K562 (cell line): ENCODE data around the gene QKI. TPM values are rescaled to one million over a fixed set of nuclear protein-coding genes. Genes with fewer than 3 reads are reported as not detected.
A peak's percentile ranks its signal among the peaks of the same experiment; 100 is the strongest.

Experiments used
- CBX3 ChIP-seq, 2 experiments: IDR thresholded peaks; 1 replicate in 1 of 2; 2 replicates in 1 of 2; pipeline ENCODE4 v1.6.1; 2012; ENCODE audit warnings: inconsistent platforms in 2 of 2, low read length in 2 of 2, borderline replicate concordance in 1 of 2, control low read depth in 1 of 2
- CBX5 ChIP-seq: IDR thresholded peaks from 2 replicates; pipeline ENCODE4 v1.6.1; 2014; ENCODE audit warnings: low read depth, borderline replicate concordance
- CCAR2 ChIP-seq: fragments of 200-400 bp; formaldehyde crosslinking; IDR thresholded peaks from 2 replicates; pipeline ENCODE4 v1.6.1; 2017; ENCODE audit warnings: mild to moderate bottlenecking, low read depth, low read length
- CEBPG ChIP-seq, 3 experiments: fragments of 200-800 bp in 1 of 3; sonication (Bioruptor generic) in 1 of 3; sonication (generic) in 1 of 3; formaldehyde crosslinking in 1 of 3; IDR thresholded peaks in 2 of 3; conservative IDR thresholded peaks in 1 of 3; 2 replicates each; pipeline versions ENCODE4 v1.6.1 to v1.8.0; 2016 to 2022; ENCODE audit warnings: missing compliant biosample characterization in 2 of 3, missing genetic modification characterization in 2 of 3, mild to moderate bottlenecking in 1 of 3, missing genetic modification reagents in 1 of 3
- CREB1 ChIP-seq, 2 experiments: sonication (generic) in 1 of 2; formaldehyde crosslinking in 1 of 2; IDR thresholded peaks; 2 replicates each; pipeline versions ENCODE4 v1.6.1 to v1.8.0; 2012 to 2022; ENCODE audit warnings: inconsistent platforms in 1 of 2, mild to moderate bottlenecking in 1 of 2, missing genetic modification reagents in 1 of 2, moderate library complexity in 1 of 2
- DMBX1 ChIP-seq: fragments of 250-450 bp; sonication (Bioruptor Pico); IDR thresholded peaks from 2 replicates; pipeline ENCODE4 v1.8.0; 2022; ENCODE audit warnings: inconsistent platforms, mild to moderate bottlenecking, moderate library complexity, borderline replicate concordance
- EHMT2 ChIP-seq: fragments of 450-650 bp; IDR thresholded peaks from 2 replicates; pipeline ENCODE4 v1.6.1; 2018; ENCODE audit warnings: antibody characterized with exemption
- HDGF ChIP-seq: fragments of 450-650 bp; IDR thresholded peaks from 2 replicates; pipeline ENCODE4 v1.6.1; 2016
- KDM1A ChIP-seq, 2 experiments: fragments of 450-650 bp; IDR thresholded peaks; 2 replicates each; pipeline ENCODE4 v1.6.1; 2016; ENCODE audit warnings: mild to moderate bottlenecking in 2 of 2
- MEIS2 ChIP-seq: fragments of 450-650 bp; IDR thresholded peaks from 2 replicates; pipeline ENCODE4 v1.6.1; 2014; ENCODE audit warnings: mild to moderate bottlenecking; ENCODE audit not compliant: partially characterized antibody
- MYBL2 ChIP-seq, 2 experiments: fragments of 450-650 bp in 1 of 2; sonication (generic) in 1 of 2; formaldehyde crosslinking in 1 of 2; IDR thresholded peaks; 2 replicates each; pipeline versions ENCODE4 v1.6.1 to v1.8.1; 2017 to 2022; ENCODE audit warnings: borderline replicate concordance in 1 of 2, inconsistent platforms in 1 of 2, low read depth in 1 of 2, mild to moderate bottlenecking in 1 of 2, missing genetic modification reagents in 1 of 2, moderate library complexity in 1 of 2
- RBM15 ChIP-seq: fragments of 200-400 bp; formaldehyde crosslinking; IDR thresholded peaks from 2 replicates; pipeline ENCODE4 v1.6.1; 2018; ENCODE audit warnings: mild to moderate bottlenecking, low read length, moderate library complexity; ENCODE audit not compliant: insufficient read depth
- ZKSCAN8 ChIP-seq: fragments of 200-800 bp; sonication (Bioruptor generic); IDR thresholded peaks from 2 replicates; pipeline ENCODE4 v1.6.1; 2016; ENCODE audit warnings: missing genetic modification characterization, missing compliant biosample characterization
- ZNF143 ChIP-seq: sonication (generic); formaldehyde crosslinking; IDR thresholded peaks from 2 replicates; pipeline ENCODE4 v1.9.0; 2022; ENCODE audit warnings: mild to moderate bottlenecking, missing genetic modification reagents
- ZNF253 ChIP-seq: fragments of 250-450 bp; sonication (Bioruptor Pico); conservative IDR thresholded peaks from 2 replicates; pipeline ENCODE4 v1.6.1; 2021; ENCODE audit warnings: mild to moderate bottlenecking
- polyA plus RNA-seq, 8 experiments: library from polyadenylated mRNA; depleted of rRNA in 4 of 8; stranded (reverse) in 5 of 8; unstranded in 3 of 8; fragments of >200 nt; fragmentation: Nextera tagmentation in 2 of 8; fragmentation: Illumina TruSeq in 1 of 8; extraction: Ambion mirVana in 2 of 8; extraction: Trizol in 1 of 8; gene quantifications; 2 replicates each; pipeline versions ENCODE4 v1.2.1 to v1.2.3, GENCODE V29; 2011 to 2014; ENCODE audit warnings: inconsistent platforms in 1 of 8, missing spikeins in 1 of 8
- total RNA-seq, 7 experiments: library from RNA; depleted of rRNA in 6 of 7; stranded (reverse); fragments of >200 nt in 6 of 7; fragmentation: Illumina TruSeq in 2 of 7; extraction: Trizol in 2 of 7; gene quantifications; 2 replicates each; pipeline versions ENCODE4 v1.2.1 to v1.2.3, GENCODE V29; 2011 to 2021; ENCODE audit warnings: low replicate concordance in 1 of 7
- TF ChIP-seq, protein P1 (sequence below): fragments of 250-450 bp; sonication (Bioruptor Pico); IDR thresholded peaks from 2 replicates; pipeline ENCODE4 v1.8.0; 2021; ENCODE audit warnings: moderate library complexity, mild to moderate bottlenecking, inconsistent platforms
- TF ChIP-seq, protein P2 (sequence below): sonication (generic); formaldehyde crosslinking; IDR thresholded peaks from 2 replicates; pipeline ENCODE4 v1.8.0; 2022; ENCODE audit warnings: missing genetic modification reagents, mild to moderate bottlenecking, borderline replicate concordance
- TF ChIP-seq, protein P3 (sequence below): sonication (generic); formaldehyde crosslinking; IDR thresholded peaks from 2 replicates; pipeline ENCODE4 v1.8.1; 2023; ENCODE audit warnings: mild to moderate bottlenecking, missing genetic modification reagents
- TF ChIP-seq, protein P4 (sequence below): fragments of 450-650 bp; IDR thresholded peaks from 2 replicates; pipeline ENCODE4 v1.6.1; 2017; ENCODE audit warnings: antibody characterized with exemption

The QKI gene
- total and polyA plus RNA-seq, 9 of the 15 experiments (the other 6 are each of a cell fraction or from before 2014, with no cell fraction given), result 20.4 to 215 (median 123) TPM

DNA sequence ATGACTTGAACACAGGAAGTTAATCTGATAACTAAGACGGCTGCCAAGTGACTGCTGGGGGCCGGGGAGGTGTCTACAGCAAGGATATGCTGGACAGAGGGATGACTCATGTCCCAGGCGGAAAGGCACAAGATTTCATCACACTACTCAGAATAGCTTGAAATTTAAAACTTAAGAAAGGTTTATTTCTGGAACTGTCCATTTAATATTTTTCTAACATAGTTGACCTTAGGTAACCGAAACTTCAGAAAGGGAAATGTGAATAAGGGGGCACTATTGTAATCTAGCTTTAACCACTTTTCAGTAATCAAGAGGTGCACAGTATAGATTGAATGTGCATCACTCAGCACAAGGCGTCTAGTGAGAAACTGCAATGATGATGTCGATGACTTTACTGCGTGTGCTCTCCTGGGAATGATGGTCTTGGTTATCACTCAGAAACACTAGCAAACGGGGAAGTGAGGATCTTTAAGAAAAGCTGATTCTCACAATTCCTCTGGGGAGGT is 171.5 kb downstream of the QKI start (continued):
- TF ChIP-seq, protein P1, sequence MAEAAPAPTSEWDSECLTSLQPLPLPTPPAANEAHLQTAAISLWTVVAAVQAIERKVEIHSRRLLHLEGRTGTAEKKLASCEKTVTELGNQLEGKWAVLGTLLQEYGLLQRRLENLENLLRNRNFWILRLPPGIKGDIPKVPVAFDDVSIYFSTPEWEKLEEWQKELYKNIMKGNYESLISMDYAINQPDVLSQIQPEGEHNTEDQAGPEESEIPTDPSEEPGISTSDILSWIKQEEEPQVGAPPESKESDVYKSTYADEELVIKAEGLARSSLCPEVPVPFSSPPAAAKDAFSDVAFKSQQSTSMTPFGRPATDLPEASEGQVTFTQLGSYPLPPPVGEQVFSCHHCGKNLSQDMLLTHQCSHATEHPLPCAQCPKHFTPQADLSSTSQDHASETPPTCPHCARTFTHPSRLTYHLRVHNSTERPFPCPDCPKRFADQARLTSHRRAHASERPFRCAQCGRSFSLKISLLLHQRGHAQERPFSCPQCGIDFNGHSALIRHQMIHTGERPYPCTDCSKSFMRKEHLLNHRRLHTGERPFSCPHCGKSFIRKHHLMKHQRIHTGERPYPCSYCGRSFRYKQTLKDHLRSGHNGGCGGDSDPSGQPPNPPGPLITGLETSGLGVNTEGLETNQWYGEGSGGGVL (CRISPR knock-in tag), result no peak
- TF ChIP-seq CCAR2 (no peak), MEIS2 (peak; percentile 84), CBX5 (no peak), CREB1 (IDR thresholded peaks at IDR 0.05) (peak; percentile 67; the same call in 1 of the 2 replicates), CREB1 (CRISPR knock-in tag; IDR thresholded peaks at IDR 0.05) (no peak), KDM1A (IDR thresholded peaks at IDR 0.05) (peak; percentile 42 to 55; a peak in 1 of 4 replicates), ZNF143 (CRISPR knock-in tag) (no peak), EHMT2 (peak; percentile 76), DMBX1 (CRISPR knock-in tag) (no peak), ZNF253 (no peak), CEBPG (CRISPR knock-in tag; IDR thresholded peaks at IDR 0.05) (peak; percentile 82), CEBPG (tag; conservative IDR thresholded peaks at IDR 0.05 in 1 of 2, IDR thresholded peaks at IDR 0.05 in 1 of 2) (peak; percentile 96), ZKSCAN8 (no peak), CBX3 (IDR thresholded peaks at IDR 0.05; ENCODE audit: borderline replicate concordance in 1 of 2, low read length in 2 of 2) (peak in 1 of 2 experiments; percentile 38; a peak in 1 of 3 replicates), MYBL2 (IDR thresholded peaks at IDR 0.05; ENCODE audit: low read depth) (no peak), MYBL2 (CRISPR knock-in tag; IDR thresholded peaks at IDR 0.05; ENCODE audit: borderline replicate concordance) (no peak), RBM15 (no peak), HDGF (no peak)
- TF ChIP-seq, protein P2, sequence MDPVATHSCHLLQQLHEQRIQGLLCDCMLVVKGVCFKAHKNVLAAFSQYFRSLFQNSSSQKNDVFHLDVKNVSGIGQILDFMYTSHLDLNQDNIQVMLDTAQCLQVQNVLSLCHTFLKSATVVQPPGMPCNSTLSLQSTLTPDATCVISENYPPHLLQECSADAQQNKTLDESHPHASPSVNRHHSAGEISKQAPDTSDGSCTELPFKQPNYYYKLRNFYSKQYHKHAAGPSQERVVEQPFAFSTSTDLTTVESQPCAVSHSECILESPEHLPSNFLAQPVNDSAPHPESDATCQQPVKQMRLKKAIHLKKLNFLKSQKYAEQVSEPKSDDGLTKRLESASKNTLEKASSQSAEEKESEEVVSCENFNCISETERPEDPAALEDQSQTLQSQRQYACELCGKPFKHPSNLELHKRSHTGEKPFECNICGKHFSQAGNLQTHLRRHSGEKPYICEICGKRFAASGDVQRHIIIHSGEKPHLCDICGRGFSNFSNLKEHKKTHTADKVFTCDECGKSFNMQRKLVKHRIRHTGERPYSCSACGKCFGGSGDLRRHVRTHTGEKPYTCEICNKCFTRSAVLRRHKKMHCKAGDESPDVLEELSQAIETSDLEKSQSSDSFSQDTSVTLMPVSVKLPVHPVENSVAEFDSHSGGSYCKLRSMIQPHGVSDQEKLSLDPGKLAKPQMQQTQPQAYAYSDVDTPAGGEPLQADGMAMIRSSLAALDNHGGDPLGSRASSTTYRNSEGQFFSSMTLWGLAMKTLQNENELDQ (CRISPR knock-in tag), result no peak
- TF ChIP-seq, protein P3, sequence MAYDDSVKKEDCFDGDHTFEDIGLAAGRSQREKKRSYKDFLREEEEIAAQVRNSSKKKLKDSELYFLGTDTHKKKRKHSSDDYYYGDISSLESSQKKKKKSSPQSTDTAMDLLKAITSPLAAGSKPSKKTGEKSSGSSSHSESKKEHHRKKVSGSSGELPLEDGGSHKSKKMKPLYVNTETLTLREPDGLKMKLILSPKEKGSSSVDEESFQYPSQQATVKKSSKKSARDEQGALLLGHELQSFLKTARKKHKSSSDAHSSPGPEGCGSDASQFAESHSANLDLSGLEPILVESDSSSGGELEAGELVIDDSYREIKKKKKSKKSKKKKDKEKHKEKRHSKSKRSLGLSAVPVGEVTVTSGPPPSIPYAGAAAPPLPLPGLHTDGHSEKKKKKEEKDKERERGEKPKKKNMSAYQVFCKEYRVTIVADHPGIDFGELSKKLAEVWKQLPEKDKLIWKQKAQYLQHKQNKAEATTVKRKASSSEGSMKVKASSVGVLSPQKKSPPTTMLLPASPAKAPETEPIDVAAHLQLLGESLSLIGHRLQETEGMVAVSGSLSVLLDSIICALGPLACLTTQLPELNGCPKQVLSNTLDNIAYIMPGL (CRISPR knock-in tag), result no peak
- TF ChIP-seq, protein P4, sequence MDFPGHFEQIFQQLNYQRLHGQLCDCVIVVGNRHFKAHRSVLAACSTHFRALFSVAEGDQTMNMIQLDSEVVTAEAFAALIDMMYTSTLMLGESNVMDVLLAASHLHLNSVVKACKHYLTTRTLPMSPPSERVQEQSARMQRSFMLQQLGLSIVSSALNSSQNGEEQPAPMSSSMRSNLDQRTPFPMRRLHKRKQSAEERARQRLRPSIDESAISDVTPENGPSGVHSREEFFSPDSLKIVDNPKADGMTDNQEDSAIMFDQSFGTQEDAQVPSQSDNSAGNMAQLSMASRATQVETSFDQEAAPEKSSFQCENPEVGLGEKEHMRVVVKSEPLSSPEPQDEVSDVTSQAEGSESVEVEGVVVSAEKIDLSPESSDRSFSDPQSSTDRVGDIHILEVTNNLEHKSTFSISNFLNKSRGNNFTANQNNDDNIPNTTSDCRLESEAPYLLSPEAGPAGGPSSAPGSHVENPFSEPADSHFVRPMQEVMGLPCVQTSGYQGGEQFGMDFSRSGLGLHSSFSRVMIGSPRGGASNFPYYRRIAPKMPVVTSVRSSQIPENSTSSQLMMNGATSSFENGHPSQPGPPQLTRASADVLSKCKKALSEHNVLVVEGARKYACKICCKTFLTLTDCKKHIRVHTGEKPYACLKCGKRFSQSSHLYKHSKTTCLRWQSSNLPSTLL, result no peak
